ENCODE results near the gene CYP4F8.

CYP4F8 gene

GRCh38 chr19:15663247-15663646 lies 48.2 kb downstream of the CYP4F8 start:
- DNase-seq (ENCODE audit: low read depth) = no peak
- no peak for TF ChIP-seq CTCF (conservative IDR thresholded peaks at IDR 0.05; ENCODE audit: low read length)
- H3K4me3 ChIP-seq (ENCODE audit: low read length) = no peak overlapping the region

- TF ChIP-seq CTCF (conservative IDR thresholded peaks at IDR 0.05; ENCODE audit: low read length) = no peak
- no peak for DNase-seq (ENCODE audit: low read depth)
- H3K4me3 ChIP-seq (ENCODE audit: low read length) = no peak overlapping the region
These were observed 51.2 kb downstream of the CYP4F8 start for GRCh38 chr19:15666186-15666585.

GRCh38 chr19:15666883-15667282 lies 51.9 kb downstream of the CYP4F8 start:
- no peak for DNase-seq (ENCODE audit: low read depth)
- H3K4me3 ChIP-seq (ENCODE audit: low read length) = no peak overlapping the region
- TF ChIP-seq CTCF (conservative IDR thresholded peaks at IDR 0.05; ENCODE audit: low read length) = no peak

GRCh38 chr19:15669440-15669839 lies 54.4 kb downstream of the CYP4F8 start:
- DNase-seq (ENCODE audit: low read depth) = no peak
- no peak overlapping the region for H3K4me3 ChIP-seq (ENCODE audit: low read length)
- no peak for TF ChIP-seq CTCF (conservative IDR thresholded peaks at IDR 0.05; ENCODE audit: low read length)

GRCh38 chr19:15669891-15670290 lies 54.9 kb downstream of the CYP4F8 start:
- no peak overlapping the region for H3K4me3 ChIP-seq (ENCODE audit: low read length)
- DNase-seq (ENCODE audit: low read depth) = no peak
- no peak for TF ChIP-seq CTCF (conservative IDR thresholded peaks at IDR 0.05; ENCODE audit: low read length)

- no peak overlapping the region for H3K4me3 ChIP-seq (ENCODE audit: low read length)
- no peak for DNase-seq (ENCODE audit: low read depth)
- no peak for TF ChIP-seq CTCF (conservative IDR thresholded peaks at IDR 0.05; ENCODE audit: low read length)
These were observed 56.3 kb downstream of the CYP4F8 start for GRCh38 chr19:15671237-15671821.

GRCh38 chr19:15671891-15672579 lies 57.0 kb downstream of the CYP4F8 start:
- no peak for TF ChIP-seq CTCF (conservative IDR thresholded peaks at IDR 0.05; ENCODE audit: low read length)
- no peak for DNase-seq (ENCODE audit: low read depth)
- H3K4me3 ChIP-seq (ENCODE audit: low read length) = no peak overlapping the region
